ENCODE measurements around the gene ATP7B. TPM values are rescaled to one million over a fixed set of nuclear protein-coding genes. Genes with fewer than 3 reads are reported as not detected.

The ATP7B gene
- total RNA-seq = 2.7 and 5.8 TPM in 2 replicates

DNA sequence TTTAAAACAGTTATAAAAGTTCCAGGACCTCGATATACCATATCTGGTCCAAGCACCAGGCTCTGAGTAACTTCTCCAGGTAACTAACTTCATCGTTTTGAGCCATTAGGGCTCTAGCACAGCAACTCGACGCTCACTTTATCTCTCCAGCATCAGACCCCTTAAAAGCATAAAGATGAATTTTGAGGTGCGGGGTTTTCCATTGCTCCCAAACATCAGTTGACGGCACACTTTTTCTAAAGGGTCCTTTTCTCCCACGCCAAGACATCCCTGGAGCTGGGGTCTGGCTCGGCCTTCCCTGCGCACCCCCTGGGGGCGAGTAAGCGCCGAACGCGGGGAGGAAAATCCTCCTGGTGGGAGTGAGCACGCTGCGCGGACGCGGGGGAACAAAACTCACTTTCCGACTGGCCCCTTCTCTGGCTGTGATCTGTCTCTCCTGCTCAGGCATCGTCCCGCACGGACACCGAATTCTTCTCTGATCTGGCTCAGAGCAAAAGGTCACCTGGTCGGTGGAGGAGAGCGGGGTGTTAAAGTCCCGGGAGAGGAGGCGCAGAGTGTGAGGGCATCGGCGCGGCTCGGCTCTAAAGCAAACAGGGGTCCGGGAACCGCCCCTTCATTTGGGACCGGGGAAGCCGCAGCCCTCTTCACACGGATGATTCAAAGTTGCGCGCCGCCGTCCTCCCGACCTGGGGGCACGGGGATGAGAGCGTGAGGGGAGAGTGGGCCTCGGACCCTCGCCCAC lies at the start of gene ATP7B:
TSS of gene ATP7B (minus strand) at position 561 of the 742 bp plus-strand sequence. CDS start at position 448, 113 bp downstream.

DNA sequence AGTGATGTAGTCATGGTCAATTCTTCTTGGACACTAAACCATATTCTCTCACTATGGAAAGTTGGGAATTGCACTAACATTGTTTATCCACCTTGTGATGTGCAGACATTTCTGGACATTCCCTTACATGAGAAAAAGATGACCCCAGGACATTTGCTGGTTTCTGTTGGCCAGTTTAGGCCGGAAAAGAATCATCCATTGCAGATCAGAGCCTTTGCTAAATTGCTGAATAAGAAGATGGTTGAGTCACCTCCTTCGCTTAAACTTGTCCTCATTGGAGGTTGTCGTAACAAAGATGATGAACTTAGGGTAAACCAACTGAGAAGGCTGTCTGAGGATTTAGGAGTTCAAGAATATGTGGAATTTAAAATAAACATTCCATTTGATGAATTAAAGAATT lies 13.2 kb upstream of the ATP7B start, which contains the start of gene UTP14C:
TSS of gene UTP14C (plus strand) at position 211 of the 400 bp plus-strand sequence. CDS start 4,114 bp downstream, outside the sequence.

DNA sequence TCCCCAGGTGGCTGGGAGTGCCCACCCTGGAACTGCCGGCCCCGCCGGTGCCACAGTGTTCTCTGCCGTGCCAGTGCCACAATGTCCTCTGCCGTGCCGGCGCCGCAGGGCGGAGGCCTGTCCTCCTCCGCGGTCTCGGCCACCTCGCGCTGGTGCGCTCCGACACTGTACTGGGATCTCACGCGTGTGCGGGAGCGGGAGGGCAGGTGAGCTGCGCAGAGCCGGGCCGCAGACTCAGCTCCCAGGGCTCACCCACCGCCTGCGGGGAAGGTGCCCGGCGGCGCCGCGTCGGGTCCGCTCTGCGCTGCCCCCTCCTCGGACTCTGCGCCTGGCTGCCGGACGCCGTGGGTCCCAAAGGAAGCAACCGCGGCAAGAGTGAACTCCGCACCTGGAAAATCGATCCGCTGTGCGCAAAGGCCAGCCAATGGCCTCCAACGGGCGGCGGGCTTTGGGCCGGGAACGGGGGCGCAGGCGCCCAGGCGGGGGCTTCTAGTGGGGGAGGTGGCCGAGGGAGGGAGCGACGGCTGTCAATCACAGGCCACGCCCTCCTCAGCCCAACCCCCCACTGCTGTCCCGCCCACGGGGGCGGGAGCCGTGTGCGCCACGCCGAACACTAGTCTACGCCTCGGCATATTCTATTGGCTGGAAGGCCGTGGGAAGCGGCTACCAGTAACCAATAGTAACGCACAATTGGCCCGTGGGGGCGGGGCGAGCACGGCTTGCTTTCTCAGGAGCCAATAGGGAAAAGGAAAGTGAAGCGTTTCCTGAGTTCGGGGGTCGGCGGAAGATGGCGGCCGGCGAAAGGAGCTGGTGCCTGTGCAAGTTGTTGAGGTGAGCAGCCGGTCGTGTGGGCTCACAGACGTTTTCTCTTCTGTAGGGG lies 622 bp upstream of the ATP7B start, which contains the start of gene ALG11:
TSS of gene ALG11 (plus strand) at position 767 of the 880 bp plus-strand sequence. CDS start at position 788, 21 bp downstream.

Other genes starting within 250 kb of the ATP7B start
- 3.9 and 6.1 TPM in 2 replicates for gene DHRS12, start 207.3 kb downstream of the ATP7B start, total RNA-seq
- gene TMEM272, start 166.3 kb downstream of the ATP7B start, total RNA-seq = not detected in 2 replicates
- gene CCDC70, start 149.5 kb downstream of the ATP7B start, total RNA-seq = not detected in 2 replicates
- gene ALG11, start 948 bp upstream of the ATP7B start, total RNA-seq = 26.4 and 34.2 TPM in 2 replicates
- 14.9 and 16.6 TPM in 2 replicates for gene UTP14C, start 13.2 kb upstream of the ATP7B start, total RNA-seq
- gene NEK5, start 117.6 kb upstream of the ATP7B start, total RNA-seq = under 0.01 and 0.12 TPM in 2 replicates
- 9.2 and 14.6 TPM in 2 replicates for gene NEK3, start 148.1 kb upstream of the ATP7B start, total RNA-seq